Tibial nerve (tissue), 4 donors: ENCODE data around the gene COL27A1.

Experiments used
- CTCF ChIP-seq, 5 experiments: fragments of 200-600 bp in 3 of 5; fragments of 450-650 bp in 2 of 5; sonication (generic) in 3 of 5; IDR thresholded peaks; one replicate each; pipeline ENCODE4 v1.5.1; 2016 to 2019; ENCODE audit warnings: antibody characterized with exemption in 5 of 5, mild to moderate bottlenecking in 3 of 5, moderate library complexity in 2 of 5
- EP300 ChIP-seq, 2 donors: sonication (generic); formaldehyde crosslinking; IDR thresholded peaks; one replicate each; pipeline ENCODE4 v1.6.1; 2017; ENCODE audit warnings: antibody characterized with exemption in 2 of 2, mild to moderate bottlenecking in 1 of 2

- TF ChIP-seq CTCF (IDR thresholded peaks at IDR 0.05) (no peak), EP300 (IDR thresholded peaks at IDR 0.05) (no peak)
These were observed 29.5 kb downstream of the COL27A1 start for GRCh38 chr9:114184866-114185265.
